Peyer's patch (tissue), 4 donors: ENCODE data around the gene BSPRY.

Experiments used
- CTCF ChIP-seq, 6 experiments: fragments of 450-650 bp in 4 of 6; fragments of 200-600 bp in 2 of 6; sonication (generic) in 1 of 6; IDR thresholded peaks; one replicate each; pipeline ENCODE4 v1.5.1; 2017 to 2019; ENCODE audit warnings: antibody characterized with exemption in 6 of 6, mild to moderate bottlenecking in 3 of 6, moderate library complexity in 1 of 6
- POLR2A ChIP-seq, 2 donors: fragments of 450-650 bp; IDR thresholded peaks; one replicate each; pipeline ENCODE4 v1.5.1; 2017; ENCODE audit warnings: antibody characterized with exemption in 2 of 2, mild to moderate bottlenecking in 2 of 2, moderate library complexity in 2 of 2

- no peak for TF ChIP-seq POLR2A (IDR thresholded peaks at IDR 0.05)
- no peak for TF ChIP-seq CTCF (IDR thresholded peaks at IDR 0.05)
Observed at GRCh38 chr9:113301548-113301947, 47.8 kb upstream of the BSPRY start.
